Right ventricle myocardium inferior (tissue), 1 donor: ENCODE measurements around the gene NACC2. TPM values are rescaled to one million over a fixed set of nuclear protein-coding genes. Genes with fewer than 3 reads are reported as not detected.

Experiments
- ATAC-seq: fragments of 200-7000 bp; cut with Tn5 transposase; one replicate; pipeline ENCODE4 v1.9.1; 2020; ENCODE audit warnings: mild to moderate bottlenecking, moderate library complexity
- DNase-seq: peaks from one replicate; pipeline ENCODE4 v3.0.0; 2021; ENCODE audit errors: missing footprints
- intact Hi-C: fragments of 100-400 bp; cut with DNase I; formaldehyde crosslinking; loops from one replicate; pipeline ENCODE4 v1.11.0; 2022
- total RNA-seq: library from RNA; stranded (reverse); fragmentation: NEBNext Ultra II Directional; extraction: Animal tissue kit (Norgen Biotek cat#: 25700); gene quantifications from one replicate; pipeline ENCODE4 v1.2.1, GENCODE V29; 2021
- donor health status: DM: no; HTN: yes; CAD: no; lungs with severe emphysema.

NACC2 gene
- total RNA-seq, 1 donor from 2014 or later = 37.0 TPM

DNA sequence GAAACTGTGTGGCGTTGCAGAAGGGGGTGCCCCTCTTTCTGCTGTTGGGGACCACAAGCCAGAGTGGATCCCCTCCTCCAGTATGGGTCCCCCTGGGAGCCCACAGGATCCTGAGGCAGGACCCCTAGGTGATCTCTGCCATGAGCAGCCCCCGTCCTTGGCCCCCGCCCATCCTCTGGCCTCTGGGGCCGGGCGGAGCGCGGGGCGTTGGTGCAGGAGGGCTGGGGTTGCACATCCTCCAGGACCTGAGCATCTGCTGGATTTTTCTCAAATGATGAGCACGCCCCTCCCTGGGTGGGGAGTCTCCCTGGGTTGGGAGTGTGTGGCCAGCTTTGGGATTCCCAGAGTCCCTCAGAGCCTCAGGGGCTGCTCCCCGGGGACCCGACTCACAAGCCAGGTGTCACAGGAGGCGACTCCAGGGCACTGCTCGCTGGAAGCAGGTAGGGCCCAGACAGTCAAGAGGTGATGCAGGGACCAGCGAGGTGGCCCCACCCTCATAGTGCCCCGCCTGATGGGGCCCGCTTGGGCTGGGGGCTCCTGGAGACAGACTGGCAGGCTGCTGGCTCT lies 107.2 kb downstream of the NACC2 start:
- DNase-seq (no peak), ATAC-seq (no peak)
- intact Hi-C loops = no loop called here

DNA sequence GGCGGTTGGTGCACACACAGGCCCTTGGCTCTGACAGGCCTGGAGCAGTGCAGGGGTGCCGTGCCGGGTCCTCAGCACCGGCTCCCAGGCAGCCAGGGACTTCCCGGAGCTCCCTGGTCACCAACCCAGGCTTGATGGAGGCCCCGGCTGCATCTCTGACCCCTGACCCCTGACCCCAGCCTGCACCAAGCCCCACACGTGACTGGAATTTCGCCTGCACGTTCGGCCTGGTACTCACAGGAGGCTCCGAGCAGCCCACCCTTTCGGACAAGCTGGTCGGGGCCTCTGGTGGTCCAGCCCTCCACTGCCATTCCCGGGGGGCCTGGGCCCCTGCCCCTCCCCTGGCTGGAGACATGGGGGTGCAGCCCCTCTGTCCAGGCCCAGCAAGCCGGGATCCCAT lies 108.5 kb downstream of the NACC2 start:
- intact Hi-C loops = no loop called here
- DNase-seq (no peak), ATAC-seq (no peak)

DNA sequence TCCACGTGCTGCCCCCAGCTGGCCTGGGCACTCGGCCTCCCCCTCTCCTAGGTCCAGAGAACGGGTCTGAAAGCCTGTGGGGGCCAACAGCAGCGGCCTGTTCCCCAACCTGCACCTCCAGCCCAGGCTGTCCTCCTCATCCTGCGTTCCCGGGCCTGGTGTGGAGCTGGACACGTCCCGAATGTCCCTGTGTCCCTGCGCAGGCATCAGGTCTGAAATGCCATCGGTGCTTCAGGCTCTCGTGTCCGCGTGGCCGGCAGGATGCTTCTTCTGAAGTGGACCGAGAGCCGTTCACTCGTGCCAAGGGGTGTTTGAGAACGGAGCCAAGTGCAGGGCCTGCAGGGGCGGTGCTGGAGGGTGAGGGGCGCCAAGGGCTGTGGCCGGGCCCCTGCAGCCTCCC lies 109.2 kb downstream of the NACC2 start:
- no peak for DNase-seq
- ATAC-seq = no peak
- intact Hi-C loops = no loop called here

DNA sequence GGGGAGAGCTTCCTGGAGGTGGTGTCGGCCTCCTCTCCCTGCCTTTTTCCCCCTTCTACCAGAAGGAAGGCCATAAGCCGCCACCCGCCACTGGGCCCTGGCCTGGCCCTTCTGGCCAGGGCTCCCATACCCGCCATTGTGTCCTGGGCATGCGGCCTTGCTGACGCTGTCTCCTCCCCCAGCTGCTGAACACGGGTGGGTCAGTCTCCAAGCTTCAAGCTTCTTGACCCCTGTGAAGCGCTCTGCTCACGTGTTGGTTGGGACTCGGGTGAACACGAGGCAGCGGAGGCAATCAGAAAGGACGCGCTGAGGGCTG lies 109.7 kb downstream of the NACC2 start:
- intact Hi-C loops = no loop called here
- no peak for ATAC-seq
- DNase-seq = no peak

DNA sequence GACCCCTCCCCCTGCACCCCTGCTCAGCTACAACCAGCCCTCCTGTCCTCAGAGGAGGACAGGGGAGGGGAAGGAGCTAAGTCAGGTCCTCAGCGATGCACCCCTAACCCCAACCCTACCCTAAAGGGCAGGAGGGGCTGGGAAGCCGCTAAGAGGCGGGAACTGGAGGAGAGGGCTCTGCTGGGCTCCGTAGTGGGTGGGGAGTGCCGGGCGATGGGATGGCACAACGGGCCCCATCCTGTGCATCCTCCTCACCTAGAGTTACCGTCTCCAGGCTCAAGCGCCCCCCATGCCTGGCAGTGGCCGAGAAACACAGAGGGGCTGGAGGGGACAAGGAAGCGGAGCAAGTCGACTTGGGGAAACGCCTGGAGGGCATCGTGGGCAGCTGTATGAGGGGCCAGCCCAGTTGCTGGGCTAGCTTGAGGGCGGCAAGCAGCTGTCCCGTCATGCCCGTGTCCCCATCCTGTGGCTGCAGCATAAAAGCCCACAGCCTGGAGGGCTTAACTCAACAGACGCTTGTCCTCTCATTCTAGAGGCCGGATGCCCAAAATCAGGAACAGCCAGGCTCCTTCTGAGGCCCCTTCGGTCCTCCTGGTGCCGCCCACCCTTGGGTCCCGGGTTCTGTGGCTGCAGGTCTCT lies 110.9 kb downstream of the NACC2 start:
- intact Hi-C loops = no loop called here
- no peak for ATAC-seq

DNA sequence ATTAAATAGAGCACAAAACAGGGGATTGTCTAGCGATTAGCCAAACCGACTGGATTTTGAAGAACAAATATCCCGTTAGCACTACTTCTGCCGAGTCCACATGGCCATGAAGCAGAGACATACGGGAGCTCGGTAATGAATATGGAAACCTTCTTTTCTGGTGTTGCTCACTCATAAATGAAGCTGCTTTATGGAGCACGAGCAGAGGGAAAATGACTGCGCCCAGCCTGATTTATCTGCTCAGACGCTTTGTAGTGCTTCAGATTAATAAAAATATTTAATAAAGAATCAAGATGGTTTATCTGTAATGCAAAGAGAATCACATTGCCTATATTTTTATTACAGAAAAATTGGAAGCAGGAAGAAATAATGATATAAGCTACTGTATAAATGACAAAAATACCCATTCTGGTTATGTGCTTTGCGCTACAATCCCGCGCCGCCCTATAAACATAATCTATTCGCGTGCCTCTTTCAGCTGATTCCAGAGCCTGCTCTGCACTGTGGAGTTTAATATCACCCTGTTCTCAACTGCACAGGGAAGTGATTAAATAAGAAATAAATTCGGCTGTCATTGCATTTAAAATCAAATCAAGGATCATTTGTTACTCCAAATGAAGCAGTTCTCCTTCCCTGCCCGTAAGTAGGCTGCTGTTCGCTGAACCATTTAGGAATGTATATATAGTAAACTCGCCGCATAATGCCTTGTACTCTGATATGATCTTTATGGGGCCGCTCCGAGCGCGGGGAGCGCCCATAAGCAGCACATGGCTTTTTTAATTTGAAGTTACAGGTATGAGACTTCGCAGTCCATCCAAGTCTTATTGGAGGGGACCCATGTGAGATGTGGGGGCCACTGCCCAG lies 111.6 kb downstream of the NACC2 start:
- intact Hi-C loops = no loop called here
- DNase-seq (no peak), ATAC-seq (no peak)

More for the DNA sequence above, 110.9 kb downstream of the NACC2 start:
- DNase-seq = no peak

DNA sequence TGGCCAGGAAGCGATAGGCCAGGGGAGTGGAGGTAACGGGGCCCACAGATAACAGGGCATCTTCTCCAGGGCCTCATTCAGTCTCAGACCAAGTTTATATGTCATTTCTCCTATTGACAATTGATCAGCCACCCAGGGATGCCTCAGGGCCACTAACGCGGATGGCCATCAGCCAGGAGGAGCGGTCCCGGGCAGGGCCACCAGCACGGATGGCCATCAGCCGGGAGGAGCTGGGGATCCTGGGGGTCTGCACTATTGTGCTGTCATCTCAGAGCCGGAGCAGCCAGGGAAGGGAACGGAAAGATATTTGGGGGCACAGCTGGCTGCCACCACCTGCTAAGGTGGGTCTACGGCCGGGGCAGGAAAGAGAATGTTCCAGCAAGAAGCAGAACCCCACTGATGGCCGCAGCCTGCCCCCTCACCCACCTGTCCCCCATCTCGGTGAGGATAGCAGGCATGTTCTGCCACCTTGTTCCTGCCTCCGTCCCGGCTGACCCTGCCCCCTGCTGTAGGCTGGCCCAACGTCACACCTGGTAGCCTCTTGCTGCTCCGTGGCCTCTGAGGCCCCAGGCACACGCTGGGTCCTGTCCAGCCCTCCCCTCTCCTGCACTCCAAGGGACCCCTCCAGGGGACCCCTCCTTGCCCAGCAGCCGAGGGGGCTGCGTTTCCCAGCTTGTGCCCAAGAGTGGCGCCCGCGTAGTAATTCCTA lies 112.4 kb downstream of the NACC2 start:
- intact Hi-C loops = no loop called here
- DNase-seq (no peak), ATAC-seq (no peak)

DNA sequence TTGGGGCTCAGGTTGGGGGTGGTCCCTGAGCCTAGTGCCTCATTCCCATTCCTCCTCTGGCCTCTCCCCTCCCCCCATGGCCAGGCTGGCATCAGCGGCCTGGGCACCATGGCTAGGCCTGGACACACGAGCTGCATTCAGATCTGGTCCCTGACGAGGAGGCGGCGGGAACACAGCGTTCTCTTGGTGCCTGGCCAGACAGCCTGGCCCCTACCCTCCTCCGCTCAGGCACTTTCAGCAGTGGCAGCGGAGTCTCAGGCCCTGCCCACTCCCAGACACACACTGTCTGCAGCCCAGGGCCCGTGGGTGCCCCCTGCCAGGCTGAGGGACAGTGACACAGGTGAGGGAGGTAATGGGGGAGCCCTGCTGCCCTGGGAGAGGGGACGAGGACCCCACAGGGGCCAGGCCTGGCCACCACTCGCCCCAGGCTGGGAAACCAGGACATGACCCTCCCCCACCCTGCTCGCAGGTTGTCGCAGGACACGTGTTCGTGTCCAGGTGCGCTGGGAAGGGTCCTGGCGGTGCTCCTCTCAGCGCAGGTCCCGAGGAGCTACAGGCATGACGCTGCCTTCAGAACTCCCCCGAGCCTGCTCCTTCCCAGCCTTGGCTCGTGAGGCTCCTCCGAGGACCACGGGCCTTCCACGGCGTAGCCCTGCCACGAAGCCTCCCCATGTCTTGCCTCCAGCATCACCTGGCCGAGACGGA lies 114.0 kb downstream of the NACC2 start:
- ATAC-seq = peak; percentile 73
- DNase-seq = no peak
- intact Hi-C loops = no loop called here

DNA sequence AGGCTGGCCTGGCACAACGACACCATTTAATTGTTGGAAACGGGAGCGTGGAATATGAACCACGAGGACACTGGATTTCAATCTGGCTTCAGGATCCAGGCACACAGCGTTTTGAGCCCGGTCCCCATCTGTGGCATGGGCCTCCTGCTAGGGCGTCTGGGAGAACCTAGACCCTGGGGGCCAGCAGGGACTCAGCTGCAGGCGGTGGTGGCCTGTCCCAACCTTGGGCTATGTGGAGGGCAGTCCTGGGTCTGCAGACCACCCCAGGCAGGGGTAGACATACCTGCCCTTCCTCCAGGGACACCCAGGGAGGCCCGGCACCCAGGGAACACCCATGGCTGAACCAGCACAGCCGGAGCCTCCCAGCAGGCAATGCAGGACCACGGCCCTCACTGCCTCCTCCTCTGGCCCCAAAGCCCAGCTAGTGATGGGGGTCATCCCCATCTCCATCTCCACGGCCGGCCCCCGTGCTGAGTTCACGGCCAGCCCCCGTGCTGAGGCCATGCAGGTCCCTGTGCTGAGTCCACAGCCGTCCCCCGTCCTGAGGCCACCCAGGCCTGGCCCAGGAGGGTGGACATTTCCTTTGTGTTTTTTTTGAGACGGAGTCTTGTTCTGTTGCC lies 115.4 kb downstream of the NACC2 start:
- DNase-seq = no peak
- intact Hi-C loops = no loop called here
- no peak for ATAC-seq

DNA sequence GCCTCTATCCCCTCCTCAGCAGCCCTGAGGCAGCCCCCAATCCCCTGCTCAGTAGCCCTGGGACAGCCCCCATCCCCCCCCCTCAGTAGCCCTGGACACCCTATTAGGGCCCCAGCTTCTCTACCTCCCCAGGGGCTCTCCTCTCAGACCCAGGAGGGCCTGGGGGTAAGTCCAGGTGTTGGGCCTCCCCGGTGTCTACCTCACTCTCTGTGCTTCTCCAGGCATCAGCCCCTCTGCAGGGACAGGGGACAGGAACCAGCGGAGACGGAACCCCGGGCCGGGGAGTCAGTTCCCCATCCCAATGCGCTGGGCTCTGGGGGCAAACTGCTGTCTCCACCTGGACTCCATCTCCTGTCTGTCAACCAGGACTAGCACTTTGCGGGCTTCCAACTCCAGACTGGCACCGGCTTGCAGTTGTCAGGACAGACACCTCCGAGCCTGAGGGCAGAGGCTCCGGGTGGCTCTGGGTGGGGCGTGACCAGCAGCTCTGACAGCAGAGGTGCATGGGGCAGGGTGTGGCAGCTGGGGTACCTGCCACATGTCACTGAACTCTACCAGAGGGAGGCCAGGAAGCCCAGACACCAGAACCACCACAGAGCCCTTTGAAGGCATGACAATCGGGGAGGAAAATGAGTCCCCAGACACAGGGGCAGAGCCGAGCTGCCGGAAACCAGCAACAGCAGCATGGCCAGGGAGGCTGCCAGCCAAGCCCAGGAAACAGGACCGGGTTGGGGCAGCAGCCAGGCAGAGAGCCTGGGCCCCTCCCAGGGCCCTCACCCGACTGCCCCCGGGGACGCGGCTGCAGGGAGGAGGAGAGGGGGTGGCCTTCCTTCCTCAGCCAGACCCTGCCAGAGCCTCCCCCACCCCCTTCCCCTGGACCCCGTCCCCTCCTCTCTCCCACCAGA lies 116.2 kb downstream of the NACC2 start:
- ATAC-seq = no peak
- no peak for DNase-seq
- intact Hi-C loops = no loop called here

DNA sequence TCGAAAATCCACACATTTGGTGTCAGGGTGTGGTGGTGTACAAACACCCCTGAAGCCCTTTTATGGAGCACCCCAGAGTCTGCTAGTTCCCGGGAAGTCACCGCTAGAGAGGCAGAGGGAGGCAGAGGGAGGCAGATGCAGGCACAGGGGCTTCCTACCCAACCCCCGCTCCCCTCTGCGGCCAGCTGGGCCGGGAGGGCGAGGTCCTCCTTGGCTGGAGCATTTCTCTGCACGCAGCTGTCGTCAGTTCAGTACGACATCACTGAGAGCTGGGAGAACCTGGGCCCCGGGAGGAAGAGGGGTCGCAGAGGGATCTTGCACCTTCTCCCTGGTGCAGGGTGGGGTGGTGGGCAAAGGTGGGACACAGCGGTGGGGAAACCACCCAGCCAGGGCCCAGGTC lies 118.1 kb downstream of the NACC2 start:
- DNase-seq (no peak), ATAC-seq (no peak)
- intact Hi-C loops = no loop called here

DNA sequence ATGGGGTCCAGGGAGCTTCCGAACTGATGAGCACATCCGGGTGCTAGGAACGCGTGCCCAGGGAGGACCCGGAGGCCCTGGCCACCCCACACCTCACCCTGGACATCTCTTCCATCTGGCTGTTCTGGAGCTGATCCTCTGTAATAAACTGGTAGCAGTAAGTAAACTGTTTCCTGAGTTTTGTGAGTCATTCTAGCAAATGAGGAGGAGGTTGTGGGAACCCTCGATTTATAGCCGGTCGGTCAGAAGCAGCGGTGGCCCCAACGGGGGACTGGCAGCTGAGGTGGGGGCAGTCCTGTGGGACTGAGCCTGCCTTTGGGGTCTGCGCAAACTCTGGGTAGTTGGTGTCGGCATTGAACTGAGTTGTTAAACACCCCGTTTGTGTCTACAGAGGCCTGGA lies 118.6 kb downstream of the NACC2 start:
- no peak for ATAC-seq
- no peak for DNase-seq
- intact Hi-C loops = no loop called here

DNA sequence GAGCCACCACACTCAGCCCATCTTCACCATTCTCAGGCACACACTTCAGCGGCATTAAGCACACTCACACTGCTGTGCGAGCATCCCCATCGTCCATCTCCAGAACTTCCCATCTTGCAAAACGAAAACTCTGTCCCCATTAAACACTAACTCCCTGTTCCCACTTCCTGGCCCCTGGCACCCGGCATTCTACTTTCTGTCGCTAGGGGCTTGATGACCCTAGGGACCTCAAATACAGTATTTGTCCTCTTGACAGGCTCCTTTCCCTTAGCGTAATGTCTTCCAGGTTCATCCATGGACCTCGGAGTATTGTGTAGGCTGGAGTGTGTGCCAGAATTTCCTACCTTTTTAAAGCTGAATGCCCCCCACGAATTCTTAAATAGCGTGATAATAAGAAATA lies 119.3 kb downstream of the NACC2 start:
- no peak for DNase-seq
- no peak for ATAC-seq
- intact Hi-C loops = no loop called here

DNA sequence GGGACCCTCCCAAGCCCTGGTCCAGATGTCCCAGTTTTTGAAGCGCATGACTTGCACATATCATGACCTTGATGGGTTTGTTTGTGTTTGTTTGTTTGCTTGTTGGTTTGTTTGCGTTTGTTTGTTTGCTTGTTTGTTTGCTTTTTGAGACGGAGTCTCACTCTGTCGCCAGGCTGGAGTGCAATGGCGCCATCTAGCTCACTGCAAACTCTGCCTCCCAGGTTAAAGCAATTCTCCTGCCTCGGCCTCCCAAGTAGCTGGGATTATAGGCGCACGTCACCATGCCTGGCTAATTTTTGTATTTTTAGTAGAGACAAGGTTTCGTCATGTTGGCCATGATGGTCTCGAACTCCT lies 120.9 kb downstream of the NACC2 start:
- ATAC-seq (no peak), DNase-seq (no peak)
- intact Hi-C loops = no loop called here

DNA sequence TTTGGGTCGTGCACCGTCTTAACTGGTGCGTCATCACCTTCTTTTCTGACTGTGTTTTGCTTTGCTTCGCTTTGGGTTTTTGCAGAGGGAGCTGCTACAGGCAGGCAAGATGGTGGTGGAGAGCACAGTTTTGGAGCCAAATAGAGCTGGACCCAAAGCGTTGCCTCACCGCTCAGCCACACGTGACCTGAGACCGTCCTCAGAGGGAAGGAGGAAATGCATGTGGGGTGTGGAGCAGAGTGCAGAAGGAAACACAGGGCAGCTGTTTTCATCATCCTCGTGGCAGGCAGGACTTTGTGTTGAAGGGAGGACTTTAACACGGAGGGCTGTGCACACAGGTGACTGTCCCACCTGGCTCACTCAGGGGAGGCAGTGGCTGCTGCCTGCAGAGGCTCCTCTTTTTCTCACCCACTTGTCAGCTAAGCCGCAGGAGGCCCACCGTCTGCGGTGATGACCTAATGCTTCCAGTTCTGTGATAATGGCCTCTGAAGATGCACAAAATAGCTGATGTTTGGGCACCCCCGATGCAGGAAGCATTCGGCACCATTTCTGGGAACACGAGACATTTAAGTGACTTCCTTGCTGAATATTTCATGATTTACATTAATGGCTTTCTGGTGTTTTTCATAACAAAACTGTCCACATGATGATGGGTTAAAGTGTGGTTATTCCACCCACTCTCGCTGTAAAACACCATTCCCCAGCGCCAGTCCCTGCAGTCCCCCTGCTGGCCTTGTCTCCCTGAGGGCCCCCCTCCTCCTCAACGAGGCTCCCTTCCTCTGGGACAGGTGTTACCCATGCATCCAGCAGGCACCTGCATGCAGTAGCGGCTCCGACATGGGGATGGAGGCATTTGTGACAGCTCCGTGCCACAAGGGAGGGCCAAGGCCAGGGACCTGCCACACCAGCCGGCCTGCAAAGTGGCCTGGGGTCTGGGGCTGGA lies 121.5 kb downstream of the NACC2 start:
- DNase-seq = peak; percentile 74
- intact Hi-C loops = no loop called here

DNA sequence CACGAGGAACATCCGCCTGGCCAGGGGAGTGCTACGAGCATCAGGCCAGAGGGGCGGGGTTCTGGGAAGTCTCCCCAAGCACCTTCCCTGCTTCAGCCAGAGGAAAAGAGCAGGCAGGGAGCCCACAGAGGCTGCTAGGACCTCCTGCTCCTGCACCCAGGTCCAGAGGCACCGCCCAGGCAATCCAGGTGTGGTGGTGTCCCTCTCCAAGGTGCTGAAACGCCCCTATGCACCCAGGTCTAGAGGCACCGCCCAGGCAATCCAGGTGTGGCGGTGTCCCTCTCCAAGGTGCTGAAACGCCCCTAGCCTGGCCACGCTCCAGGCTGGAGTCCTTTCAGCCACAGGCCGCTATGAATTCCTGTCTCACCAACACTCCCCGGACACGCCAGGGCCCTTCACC lies 123.2 kb downstream of the NACC2 start:
- DNase-seq (no peak), ATAC-seq (no peak)
- intact Hi-C loops = no loop called here

More for the DNA sequence above, 121.5 kb downstream of the NACC2 start:
- peak; percentile 64 for ATAC-seq
